GM23338 (cell line): ENCODE data around the gene ARID1B.

Experiments used
- EZH2 ChIP-seq: fragments of 200-600 bp; sonication (generic); IDR thresholded peaks from one replicate; pipeline ENCODE4 v1.8.0; 2017; ENCODE audit warnings: antibody characterized with exemption, mild to moderate bottlenecking, low read depth; ENCODE audit not compliant: unreplicated experiment
- POLR2AphosphoS5 ChIP-seq: IDR thresholded peaks from 2 replicates; pipeline ENCODE4 v1.6.1; 2016; ENCODE audit warnings: antibody characterized with exemption, low read depth
- ZNF114 ChIP-seq: fragments of 250-450 bp; sonication (Bioruptor Pico); IDR thresholded peaks from 2 replicates; pipeline ENCODE4 v1.5.0; 2020; ENCODE audit warnings: mild to moderate bottlenecking, moderate library complexity
- TF ChIP-seq, protein P1 (sequence below), 2 experiments: fragments of 200-600 bp in 1 of 2; sonication (generic) in 1 of 2; conservative IDR thresholded peaks; 2 replicates each; pipeline versions ENCODE4 v1.5.1 to v1.6.1; 2016 to 2017; ENCODE audit warnings: antibody characterized with exemption in 2 of 2, low read depth in 2 of 2, mild to moderate bottlenecking in 2 of 2, moderate library complexity in 1 of 2
- TF ChIP-seq, protein P2 (sequence below): IDR thresholded peaks from one replicate; pipeline ENCODE4 v1.6.1; 2018; ENCODE audit warnings: antibody characterized with exemption; ENCODE audit not compliant: unreplicated experiment

DNA sequence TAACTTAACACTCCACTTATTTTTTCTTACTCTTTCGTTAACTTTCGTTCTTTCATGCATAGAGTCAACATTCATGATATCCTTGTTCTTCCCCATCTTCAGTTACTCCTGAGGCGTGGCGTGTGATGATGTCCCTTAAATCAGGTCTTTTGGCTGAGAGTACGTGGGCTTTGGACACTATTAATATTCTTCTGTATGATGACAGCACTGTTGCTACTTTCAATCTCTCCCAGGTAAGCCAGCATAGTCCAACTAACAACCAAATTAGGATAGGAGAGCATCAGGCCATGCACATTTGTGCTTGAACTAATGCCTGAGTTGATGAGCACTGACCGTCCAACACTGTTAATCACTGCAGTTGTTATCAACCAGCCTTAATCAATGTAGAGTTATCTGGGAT lies 426.6 kb downstream of the ARID1B start:
- TF ChIP-seq POLR2AphosphoS5: no peak
- TF ChIP-seq, protein P1, sequence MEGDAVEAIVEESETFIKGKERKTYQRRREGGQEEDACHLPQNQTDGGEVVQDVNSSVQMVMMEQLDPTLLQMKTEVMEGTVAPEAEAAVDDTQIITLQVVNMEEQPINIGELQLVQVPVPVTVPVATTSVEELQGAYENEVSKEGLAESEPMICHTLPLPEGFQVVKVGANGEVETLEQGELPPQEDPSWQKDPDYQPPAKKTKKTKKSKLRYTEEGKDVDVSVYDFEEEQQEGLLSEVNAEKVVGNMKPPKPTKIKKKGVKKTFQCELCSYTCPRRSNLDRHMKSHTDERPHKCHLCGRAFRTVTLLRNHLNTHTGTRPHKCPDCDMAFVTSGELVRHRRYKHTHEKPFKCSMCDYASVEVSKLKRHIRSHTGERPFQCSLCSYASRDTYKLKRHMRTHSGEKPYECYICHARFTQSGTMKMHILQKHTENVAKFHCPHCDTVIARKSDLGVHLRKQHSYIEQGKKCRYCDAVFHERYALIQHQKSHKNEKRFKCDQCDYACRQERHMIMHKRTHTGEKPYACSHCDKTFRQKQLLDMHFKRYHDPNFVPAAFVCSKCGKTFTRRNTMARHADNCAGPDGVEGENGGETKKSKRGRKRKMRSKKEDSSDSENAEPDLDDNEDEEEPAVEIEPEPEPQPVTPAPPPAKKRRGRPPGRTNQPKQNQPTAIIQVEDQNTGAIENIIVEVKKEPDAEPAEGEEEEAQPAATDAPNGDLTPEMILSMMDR (conservative IDR thresholded peaks at IDR 0.05; ENCODE audit: low read depth in 2 of 2): no peak
- no peak for TF ChIP-seq EZH2
- TF ChIP-seq, protein P2, sequence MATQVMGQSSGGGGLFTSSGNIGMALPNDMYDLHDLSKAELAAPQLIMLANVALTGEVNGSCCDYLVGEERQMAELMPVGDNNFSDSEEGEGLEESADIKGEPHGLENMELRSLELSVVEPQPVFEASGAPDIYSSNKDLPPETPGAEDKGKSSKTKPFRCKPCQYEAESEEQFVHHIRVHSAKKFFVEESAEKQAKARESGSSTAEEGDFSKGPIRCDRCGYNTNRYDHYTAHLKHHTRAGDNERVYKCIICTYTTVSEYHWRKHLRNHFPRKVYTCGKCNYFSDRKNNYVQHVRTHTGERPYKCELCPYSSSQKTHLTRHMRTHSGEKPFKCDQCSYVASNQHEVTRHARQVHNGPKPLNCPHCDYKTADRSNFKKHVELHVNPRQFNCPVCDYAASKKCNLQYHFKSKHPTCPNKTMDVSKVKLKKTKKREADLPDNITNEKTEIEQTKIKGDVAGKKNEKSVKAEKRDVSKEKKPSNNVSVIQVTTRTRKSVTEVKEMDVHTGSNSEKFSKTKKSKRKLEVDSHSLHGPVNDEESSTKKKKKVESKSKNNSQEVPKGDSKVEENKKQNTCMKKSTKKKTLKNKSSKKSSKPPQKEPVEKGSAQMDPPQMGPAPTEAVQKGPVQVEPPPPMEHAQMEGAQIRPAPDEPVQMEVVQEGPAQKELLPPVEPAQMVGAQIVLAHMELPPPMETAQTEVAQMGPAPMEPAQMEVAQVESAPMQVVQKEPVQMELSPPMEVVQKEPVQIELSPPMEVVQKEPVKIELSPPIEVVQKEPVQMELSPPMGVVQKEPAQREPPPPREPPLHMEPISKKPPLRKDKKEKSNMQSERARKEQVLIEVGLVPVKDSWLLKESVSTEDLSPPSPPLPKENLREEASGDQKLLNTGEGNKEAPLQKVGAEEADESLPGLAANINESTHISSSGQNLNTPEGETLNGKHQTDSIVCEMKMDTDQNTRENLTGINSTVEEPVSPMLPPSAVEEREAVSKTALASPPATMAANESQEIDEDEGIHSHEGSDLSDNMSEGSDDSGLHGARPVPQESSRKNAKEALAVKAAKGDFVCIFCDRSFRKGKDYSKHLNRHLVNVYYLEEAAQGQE: no peak
- TF ChIP-seq ZNF114 (CRISPR knock-in tag): no peak
